ENCODE measurements around the gene OR13F1. TPM values are rescaled to one million over a fixed set of nuclear protein-coding genes. Genes with fewer than 3 reads are reported as not detected.

OR13F1 gene
- total and polyA plus RNA-seq, 2 of the 13 experiments (the other 11 are each of a cell fraction or from before 2014, with no cell fraction given) = not detected

DNA sequence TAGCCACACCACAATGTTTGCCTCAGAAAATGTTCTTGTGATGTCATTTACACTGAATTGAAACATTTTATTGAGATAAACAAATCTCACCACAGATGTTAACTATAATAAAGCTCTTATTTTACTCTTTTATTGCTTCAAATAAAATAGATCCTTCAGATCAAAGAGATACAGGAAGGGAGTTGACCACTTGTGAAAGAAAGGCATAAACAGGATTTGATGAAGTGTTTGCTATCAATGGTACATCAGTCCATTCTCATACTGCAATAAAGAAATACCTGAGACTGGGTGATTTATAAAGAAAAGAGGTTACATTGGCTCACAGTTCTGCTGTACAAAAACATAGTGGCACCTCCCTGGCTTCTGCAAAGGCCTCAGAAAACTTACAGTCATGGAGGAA, 40.2 kb upstream of the OR13F1 start:
- FAIRE-seq (no peak), ATAC-seq (no peak), DNase-seq (ENCODE audit: low spot score) (no peak)
- ChIA-PET CTCF (ENCODE audit: low intra/inter-chr PET ratio, low total read pairs) (no interaction called here), POLR2A (no interaction called here)
- H3K4me1 ChIP-seq (ENCODE audit: insufficient read depth, low read length) = no peaks in the 10 kb centered on the region
- H3K79me2 ChIP-seq (ENCODE audit: insufficient read depth, low read length) = no peaks in the 10 kb centered on the region
- H3K36me3 ChIP-seq (replicated peaks in 1 of 2; ENCODE audit: control insufficient read depth in 1 of 2, insufficient read depth in 2 of 2, low read length in 2 of 2) = no peaks in the 10 kb centered on the region
- H3K9me3 ChIP-seq (ENCODE audit: low read length) = 0 out of 2 replicates have a peak, but pooled peaks cover 8% of the 10 kb centered on the region
- no peak overlapping the region for H3K27ac ChIP-seq (ENCODE audit: extremely low read length, insufficient read depth, low read length)
- H4K20me1 ChIP-seq (ENCODE audit: insufficient read depth, low read length) = no peaks in the 10 kb centered on the region
- H3K4me3 ChIP-seq (replicated peaks in 1 of 3; ENCODE audit: insufficient read depth in 1 of 3, low read depth in 2 of 3, low read length in 3 of 3) = no peak overlapping the region
- in situ Hi-C loops (cut with HindIII; ENCODE audit: extremely low pct_ligation_motif_present, low pct_unique_long_range_greater_than_20kb) = no loop called here
- H3K9ac ChIP-seq (ENCODE audit: insufficient read depth, low read depth, low read length) = no peak overlapping the region
- H2AFZ ChIP-seq (ENCODE audit: low read length) = no peak overlapping the region
- no peak overlapping the region for H3K4me2 ChIP-seq (ENCODE audit: low read depth, low read length)
- intact Hi-C loops (cut with micrococcal nuclease; ENCODE audit: unreplicated experiment) = no loop called here
- no TSS peak for BruUV-seq (replicated peaks)
- no peaks in the 10 kb centered on the region for H3K27me3 ChIP-seq (ENCODE audit: control insufficient read depth in 1 of 2, insufficient read depth in 2 of 2, low read length in 2 of 2)
- TF ChIP-seq DNMT1 (CRISPR knock-in tag; IDR thresholded peaks at IDR 0.05) (no peak), SOX6 (IDR thresholded peaks at IDR 0.05) (no peak), SOX6 (CRISPR knock-in tag; IDR thresholded peaks at IDR 0.05) (no peak), JUN (CRISPR knock-in tag; IDR thresholded peaks at IDR 0.05) (no peak), PPARG (CRISPR knock-in tag; conservative IDR thresholded peaks at IDR 0.05) (no peak), ZNF703 (CRISPR knock-in tag; IDR thresholded peaks at IDR 0.05; ENCODE audit: borderline replicate concordance) (no peak), ZNF550 (CRISPR knock-in tag; IDR thresholded peaks at IDR 0.05; ENCODE audit: borderline replicate concordance) (no peak), E2F1 (CRISPR knock-in tag; IDR thresholded peaks at IDR 0.05) (no peak), ZNF75D (CRISPR knock-in tag; IDR thresholded peaks at IDR 0.05; ENCODE audit: borderline replicate concordance) (no peak), PHF5A (CRISPR knock-in tag; IDR thresholded peaks at IDR 0.05; ENCODE audit: low read depth, unreplicated experiment) (no peak), DPF2 (CRISPR knock-in tag; IDR thresholded peaks at IDR 0.05; ENCODE audit: borderline replicate concordance, low read depth) (no peak), MYNN (CRISPR knock-in tag; IDR thresholded peaks at IDR 0.05; ENCODE audit: low read depth) (no peak), GFI1 (CRISPR knock-in tag; IDR thresholded peaks at IDR 0.05; ENCODE audit: borderline replicate concordance) (no peak), ZNF235 (CRISPR knock-in tag; IDR thresholded peaks at IDR 0.05; ENCODE audit: borderline replicate concordance) (no peak), ZBTB8A (CRISPR knock-in tag; IDR thresholded peaks at IDR 0.05; ENCODE audit: borderline replicate concordance, low read depth) (no peak), TCF12 (IDR thresholded peaks at IDR 0.05) (no peak), TCF12 (CRISPR knock-in tag; IDR thresholded peaks at IDR 0.05) (no peak), ZNF264 (CRISPR knock-in tag; IDR thresholded peaks at IDR 0.05) (no peak)
- TF ChIP-seq, protein P1, sequence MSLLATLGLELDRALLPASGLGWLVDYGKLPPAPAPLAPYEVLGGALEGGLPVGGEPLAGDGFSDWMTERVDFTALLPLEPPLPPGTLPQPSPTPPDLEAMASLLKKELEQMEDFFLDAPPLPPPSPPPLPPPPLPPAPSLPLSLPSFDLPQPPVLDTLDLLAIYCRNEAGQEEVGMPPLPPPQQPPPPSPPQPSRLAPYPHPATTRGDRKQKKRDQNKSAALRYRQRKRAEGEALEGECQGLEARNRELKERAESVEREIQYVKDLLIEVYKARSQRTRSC (CRISPR knock-in tag; IDR thresholded peaks at IDR 0.05; ENCODE audit: low read depth) = no peak
- TF ChIP-seq, protein P2, sequence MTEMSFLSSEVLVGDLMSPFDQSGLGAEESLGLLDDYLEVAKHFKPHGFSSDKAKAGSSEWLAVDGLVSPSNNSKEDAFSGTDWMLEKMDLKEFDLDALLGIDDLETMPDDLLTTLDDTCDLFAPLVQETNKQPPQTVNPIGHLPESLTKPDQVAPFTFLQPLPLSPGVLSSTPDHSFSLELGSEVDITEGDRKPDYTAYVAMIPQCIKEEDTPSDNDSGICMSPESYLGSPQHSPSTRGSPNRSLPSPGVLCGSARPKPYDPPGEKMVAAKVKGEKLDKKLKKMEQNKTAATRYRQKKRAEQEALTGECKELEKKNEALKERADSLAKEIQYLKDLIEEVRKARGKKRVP (CRISPR knock-in tag; IDR thresholded peaks at IDR 0.05) = no peak
